ENCODE measurements around the gene LANCL1.
"Not testable (repeated sequence)": the region's sequence is repeated elsewhere in the genome, so short reads cannot be mapped to it uniquely, and the experiment has no call there.

LANCL1 gene

GRCh38 chr2:210458395-210458794 lies 18.2 kb downstream of the LANCL1 start:
- FAIRE-seq: no peak

DNA sequence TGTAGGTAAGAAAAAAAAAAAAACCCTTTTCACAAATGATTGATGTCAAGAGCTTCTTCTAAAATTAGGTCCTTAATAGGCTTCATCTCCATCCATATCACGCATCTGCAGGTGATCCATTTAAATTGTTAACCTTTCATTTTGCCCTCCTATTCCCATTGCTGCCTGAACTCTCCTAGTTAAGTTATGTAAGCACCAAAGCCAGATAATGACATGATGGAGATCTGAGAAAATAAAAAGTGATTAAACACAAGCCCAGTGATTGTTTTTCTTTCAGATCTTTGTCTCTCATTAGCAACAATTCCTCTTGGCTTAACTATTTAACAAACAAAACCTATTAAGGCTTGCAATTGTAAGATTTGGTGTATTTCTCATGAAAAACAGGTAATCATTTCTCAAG lies 20.0 kb downstream of the LANCL1 start:
- no peak for FAIRE-seq

GRCh38 chr2:210454336-210454735 lies 22.2 kb downstream of the LANCL1 start:
- FAIRE-seq: no peak

DNA sequence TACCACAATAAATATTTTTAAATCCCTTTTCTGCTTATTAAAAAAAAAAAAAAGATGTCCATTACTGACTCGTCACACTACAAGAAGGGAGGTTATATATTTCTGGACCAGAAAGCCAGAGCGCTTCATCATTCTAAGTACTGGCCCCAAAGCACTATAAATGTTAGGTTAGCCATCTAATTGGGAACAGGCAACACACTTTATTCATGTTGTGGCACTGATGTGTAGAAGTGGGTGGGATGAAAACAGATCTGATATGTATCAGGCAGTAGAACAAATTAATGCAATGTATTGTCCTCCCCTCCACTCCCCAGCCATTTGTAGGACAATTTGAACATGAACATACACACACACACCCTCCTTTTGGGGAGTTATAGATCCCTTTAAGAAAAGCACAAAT lies 24.4 kb downstream of the LANCL1 start:
- FAIRE-seq: no peak

- not testable (repeated sequence) for FAIRE-seq
Observed at GRCh38 chr2:210450942-210451341, 25.6 kb downstream of the LANCL1 start.

GRCh38 chr2:210445732-210446131 lies 30.8 kb downstream of the LANCL1 start:
- no peak for FAIRE-seq

GRCh38 chr2:210445116-210445707 lies 31.3 kb downstream of the LANCL1 start:
- no peak for FAIRE-seq

GRCh38 chr2:210443527-210443926 lies 33.0 kb downstream of the LANCL1 start:
- no peak for FAIRE-seq

DNA sequence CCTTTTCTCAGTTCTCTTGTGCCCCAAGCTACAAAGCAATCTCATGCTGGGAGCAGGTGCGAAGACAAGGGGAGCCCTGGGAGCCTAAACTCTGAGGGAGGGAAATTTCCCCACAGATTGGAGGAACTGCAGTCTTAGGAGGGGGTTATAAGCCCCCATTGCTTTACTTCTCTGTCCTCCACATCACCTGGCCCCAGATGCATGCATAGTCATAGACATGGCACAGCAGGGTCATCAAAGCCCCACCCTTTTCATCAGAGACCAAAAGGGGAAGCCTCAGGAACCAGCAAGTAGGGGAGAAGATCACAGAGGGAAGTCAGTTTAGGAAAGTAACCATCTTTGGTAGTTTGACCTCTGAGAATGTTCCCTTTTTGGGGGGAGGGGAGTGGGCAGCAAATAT lies 33.7 kb downstream of the LANCL1 start:
- no peak for FAIRE-seq

GRCh38 chr2:210442457-210442856 lies 34.1 kb downstream of the LANCL1 start:
- no peak for FAIRE-seq

- FAIRE-seq: no peak
Observed at GRCh38 chr2:210440206-210440605, 36.4 kb downstream of the LANCL1 start.

DNA sequence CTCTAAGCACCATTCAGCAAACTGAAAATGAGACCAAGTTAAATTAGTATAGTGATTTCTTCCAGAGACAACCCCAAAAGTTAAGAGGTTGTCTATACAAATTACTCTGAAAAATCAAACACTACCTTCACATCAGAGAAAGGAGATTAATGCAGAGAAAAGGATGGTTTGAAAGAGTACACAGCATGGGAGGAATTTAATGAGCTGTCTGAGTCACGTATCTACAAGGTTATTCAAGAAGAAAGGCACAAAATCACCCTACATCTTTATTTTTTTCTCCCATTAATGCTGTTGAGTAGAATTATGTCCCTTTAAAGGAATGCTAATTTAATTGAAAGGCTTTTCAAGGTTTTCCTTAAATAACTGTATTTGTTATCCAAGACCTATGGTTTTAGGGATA lies 41.1 kb downstream of the LANCL1 start:
- FAIRE-seq: no peak

DNA sequence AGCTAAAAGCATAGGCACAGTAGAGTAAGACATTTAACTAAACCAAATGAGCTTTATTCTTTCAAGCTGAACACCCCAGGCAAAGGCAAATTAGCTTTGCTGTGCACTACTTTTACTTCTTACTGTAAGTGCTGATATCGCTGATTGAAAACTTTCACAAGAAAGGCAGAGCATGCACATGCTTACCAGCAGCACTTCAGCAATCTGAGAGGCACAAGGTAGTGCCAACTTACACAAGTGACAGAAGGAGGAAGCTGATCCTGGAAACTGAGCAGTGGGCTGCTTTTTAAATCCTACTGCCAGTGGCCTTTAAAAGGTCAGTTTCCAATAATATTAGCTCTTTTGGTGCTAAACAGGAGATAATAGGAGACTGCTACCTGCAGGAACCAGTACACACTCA lies 43.9 kb downstream of the LANCL1 start:
- FAIRE-seq: no peak

- FAIRE-seq: no peak
Observed at GRCh38 chr2:210429403-210430137, 47.0 kb downstream of the LANCL1 start.

- no peak for FAIRE-seq
Observed at GRCh38 chr2:210428393-210429179, 48.0 kb downstream of the LANCL1 start.

GRCh38 chr2:210427309-210427708 lies 49.2 kb downstream of the LANCL1 start:
- not testable (repeated sequence) for FAIRE-seq

DNA sequence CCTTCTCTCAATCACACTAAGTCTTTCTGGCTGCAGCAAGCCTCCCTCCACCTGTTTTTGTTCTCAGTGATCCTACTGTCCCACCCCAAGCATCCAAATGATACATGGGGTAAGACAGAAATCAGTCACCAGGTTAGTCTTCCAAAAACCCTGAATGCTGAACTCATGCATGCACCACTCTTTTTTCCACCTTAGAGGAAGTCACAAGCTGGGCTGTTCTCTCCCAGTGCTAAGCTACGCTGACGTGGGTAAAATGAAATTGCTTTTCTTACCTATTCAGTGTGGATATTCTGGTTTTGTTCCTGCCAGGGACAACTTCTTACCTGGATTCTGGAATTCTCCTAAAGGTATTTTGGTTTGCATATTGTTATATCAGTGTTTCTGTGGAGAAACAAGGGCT lies 54.2 kb downstream of the LANCL1 start:
- no peak for FAIRE-seq

DNA sequence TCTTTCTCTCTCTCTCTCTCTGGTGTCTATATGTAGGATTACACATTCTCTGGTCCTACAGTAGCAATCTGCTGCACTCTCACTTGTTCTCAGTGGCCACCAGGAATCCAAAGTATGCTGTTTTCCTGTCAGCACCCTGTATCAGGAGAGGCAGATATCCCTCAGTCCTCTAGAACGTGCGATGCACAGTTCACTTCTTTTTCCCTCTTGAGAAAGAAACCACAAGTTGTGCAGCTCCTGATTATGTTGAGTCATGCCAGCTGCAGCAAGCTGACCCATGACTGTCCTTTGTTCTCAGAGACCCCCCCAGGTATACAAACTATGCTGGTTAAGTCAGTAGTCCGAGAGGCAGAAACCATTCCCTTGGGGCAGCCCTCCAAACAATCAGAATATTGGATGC lies 54.6 kb downstream of the LANCL1 start:
- FAIRE-seq: no peak

DNA sequence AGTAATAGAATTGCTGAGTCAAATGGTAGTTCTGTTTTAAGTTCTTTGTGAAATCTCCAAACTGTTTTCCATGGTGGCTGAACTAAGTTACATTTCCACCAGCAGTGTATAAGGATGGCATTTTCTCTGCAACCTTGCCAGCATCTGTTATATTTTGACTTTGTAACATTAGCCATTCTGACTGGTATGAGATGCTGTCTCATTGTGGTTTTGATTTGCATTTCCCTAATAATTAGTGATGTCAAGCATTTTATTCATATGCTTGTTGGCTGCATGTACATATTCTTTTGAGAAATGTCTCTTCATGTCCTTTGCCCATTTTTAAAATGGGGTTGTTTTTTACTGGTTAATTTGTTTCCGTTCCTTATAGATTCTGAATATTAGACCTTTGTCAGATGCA lies 63.9 kb downstream of the LANCL1 start:
- FAIRE-seq: no peak

DNA sequence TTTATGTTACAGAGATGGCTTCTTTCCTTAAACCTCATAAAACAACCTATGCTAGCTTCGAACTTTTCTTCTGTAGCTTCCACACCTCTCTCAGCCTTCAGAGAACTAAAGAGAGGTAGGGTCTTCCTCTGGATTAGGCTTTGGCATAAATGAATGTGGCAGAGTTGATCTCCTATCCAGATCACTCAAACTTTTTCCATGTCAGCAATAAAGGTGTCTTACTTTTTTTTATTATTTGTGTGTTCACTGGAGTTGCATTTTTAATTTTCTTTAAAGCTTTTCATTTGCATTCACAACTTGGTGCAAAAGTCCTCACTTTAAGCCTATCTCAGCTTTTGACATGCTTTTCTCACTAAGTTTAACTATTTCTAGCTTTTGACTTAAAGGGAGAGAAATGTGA lies 66.0 kb downstream of the LANCL1 start:
- no peak for FAIRE-seq

DNA sequence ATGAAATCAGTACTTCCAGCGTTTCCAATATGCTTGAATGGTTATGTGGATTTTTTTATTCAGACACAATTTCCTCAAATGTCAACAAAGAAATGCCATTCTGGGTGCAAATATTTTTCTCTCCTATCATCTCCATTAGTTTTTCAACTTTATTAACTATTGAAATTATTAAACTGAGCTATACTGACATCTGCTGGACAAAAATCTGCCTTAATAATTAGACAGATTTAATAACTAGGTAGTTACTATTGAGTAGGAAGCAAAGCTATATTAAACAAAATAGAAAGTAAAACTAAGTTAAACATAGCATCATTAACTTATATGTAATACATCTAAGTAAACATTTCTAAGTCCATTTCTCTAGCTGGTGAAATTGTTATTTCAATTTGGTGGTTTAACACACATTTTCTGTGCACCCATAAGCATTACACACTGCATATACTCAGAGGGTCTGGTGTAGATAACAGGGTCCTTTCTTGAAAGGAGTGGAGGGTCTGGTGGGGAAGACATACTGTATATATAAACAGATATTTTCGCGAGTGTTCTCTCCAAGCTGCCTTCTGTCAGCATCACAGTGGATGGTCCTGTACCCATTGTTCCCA lies 77.0 kb downstream of the LANCL1 start:
- FAIRE-seq: peak; percentile 58

DNA sequence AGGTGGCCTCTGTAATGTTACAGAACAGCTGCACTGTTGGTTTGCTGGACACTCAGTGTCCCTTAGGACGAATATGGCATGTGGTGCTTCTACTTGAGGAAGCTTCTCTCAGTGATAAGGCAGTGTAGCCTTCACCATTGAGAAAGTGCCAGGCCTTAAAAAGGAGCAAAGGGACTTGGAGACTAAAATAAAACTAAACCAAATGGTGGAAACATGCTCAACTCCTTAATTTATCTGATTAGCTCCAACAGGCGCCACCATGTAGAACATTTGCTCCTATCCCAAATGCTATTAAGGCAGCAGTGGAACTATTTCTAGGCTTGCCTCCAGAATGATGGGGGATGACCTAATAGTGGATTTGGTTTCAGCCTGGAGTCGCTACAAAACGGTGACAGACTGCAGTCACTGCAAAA lies 84.1 kb downstream of the LANCL1 start:
- FAIRE-seq: no peak

DNA sequence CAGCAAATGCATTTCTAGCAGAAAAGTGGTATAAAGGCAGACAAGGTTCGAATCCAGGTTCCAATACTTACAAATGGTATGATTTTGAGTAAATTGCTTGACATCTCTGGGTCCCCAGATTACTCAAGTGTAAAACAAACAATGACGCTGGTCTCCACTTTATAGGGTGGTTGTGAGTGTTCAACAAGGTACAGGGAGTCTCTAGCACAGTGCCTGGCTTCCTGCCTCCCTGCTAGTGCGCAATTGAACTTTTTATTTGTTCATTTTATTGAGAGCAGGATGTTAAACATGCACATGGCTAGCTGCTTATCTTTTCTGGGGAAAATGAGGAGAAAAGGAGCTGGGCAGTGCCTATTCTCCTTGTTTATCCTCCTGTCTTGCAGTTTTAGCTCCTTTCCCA lies 86.7 kb downstream of the LANCL1 start:
- no peak for FAIRE-seq

DNA sequence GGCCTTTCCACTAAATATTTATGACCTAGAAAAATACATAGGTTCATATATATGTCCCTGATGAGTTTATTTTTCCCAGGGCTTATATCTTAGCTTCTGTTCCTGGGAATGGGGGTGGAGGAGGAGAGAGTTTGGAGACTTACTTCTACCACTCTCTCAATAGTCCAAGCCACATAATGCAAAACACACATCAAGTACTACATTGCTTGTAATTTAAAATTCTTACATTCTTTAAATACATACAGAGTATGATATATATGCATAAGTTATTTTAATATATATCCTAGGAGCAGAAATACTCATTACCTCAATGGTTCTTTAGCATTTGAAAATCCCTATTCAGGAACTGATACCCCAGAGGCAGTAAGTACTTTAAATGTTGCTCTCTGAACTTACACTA lies 88.4 kb downstream of the LANCL1 start:
- FAIRE-seq: no peak

Data from endometrium (tissue), 2 donors.